ENCODE data around the gene WDR17.

GRCh38 chr4:176034499-176034898 is 31.1 kb upstream of the WDR17 start:
- TF ChIP-seq POLR2AphosphoS5 (IDR thresholded peaks at IDR 0.05; ENCODE audit: insufficient read depth, low read depth, low read length) (no peak), MYC (IDR thresholded peaks at IDR 0.05; ENCODE audit: low read depth, low read length) (no peak), JUN (IDR thresholded peaks at IDR 0.05; ENCODE audit: borderline replicate concordance, insufficient read depth, insufficient read length, low read depth) (no peak), MAX (IDR thresholded peaks at IDR 0.05; ENCODE audit: insufficient read depth, insufficient read length) (no peak), POLR2A (IDR thresholded peaks at IDR 0.05; ENCODE audit: low read depth, low read length) (no peak)
- TF ChIP-seq, protein P1, sequence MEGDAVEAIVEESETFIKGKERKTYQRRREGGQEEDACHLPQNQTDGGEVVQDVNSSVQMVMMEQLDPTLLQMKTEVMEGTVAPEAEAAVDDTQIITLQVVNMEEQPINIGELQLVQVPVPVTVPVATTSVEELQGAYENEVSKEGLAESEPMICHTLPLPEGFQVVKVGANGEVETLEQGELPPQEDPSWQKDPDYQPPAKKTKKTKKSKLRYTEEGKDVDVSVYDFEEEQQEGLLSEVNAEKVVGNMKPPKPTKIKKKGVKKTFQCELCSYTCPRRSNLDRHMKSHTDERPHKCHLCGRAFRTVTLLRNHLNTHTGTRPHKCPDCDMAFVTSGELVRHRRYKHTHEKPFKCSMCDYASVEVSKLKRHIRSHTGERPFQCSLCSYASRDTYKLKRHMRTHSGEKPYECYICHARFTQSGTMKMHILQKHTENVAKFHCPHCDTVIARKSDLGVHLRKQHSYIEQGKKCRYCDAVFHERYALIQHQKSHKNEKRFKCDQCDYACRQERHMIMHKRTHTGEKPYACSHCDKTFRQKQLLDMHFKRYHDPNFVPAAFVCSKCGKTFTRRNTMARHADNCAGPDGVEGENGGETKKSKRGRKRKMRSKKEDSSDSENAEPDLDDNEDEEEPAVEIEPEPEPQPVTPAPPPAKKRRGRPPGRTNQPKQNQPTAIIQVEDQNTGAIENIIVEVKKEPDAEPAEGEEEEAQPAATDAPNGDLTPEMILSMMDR (IDR thresholded peaks at IDR 0.05; ENCODE audit: extremely low read depth in 1 of 2, insufficient read depth in 1 of 2, low read depth in 1 of 2, low read length in 2 of 2), result no peak

Data from endothelial cell of umbilical vein (primary cell).